Measurements from ENCODE around the gene CST3. TPM values are rescaled to one million over a fixed set of nuclear protein-coding genes. Genes with fewer than 3 reads are reported as not detected.

The CST3 gene
- total and polyA plus RNA-seq, 2 donors (not counting 1 experiment from before 2014, with no cell fraction given), result 1.2 to 16.9 TPM

DNA sequence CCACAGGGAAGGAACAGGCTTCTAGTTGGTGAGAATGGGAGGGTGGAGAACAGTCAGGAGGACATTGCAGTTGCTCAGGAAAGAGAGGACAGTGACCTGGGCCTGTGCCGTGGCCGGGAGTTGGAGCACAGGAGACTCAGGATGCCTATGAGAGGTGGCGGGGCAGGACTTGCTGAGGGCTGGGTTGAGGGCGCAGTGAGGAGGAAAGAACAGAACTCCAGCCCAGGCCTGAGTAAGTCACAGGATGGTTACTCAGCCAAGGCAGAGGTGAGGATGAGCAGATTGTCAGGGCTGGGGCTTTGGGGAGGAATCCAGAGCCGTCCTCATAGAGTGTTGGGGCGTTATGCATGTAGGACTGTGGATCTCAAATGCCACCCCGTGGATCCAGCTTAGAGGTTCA lies 29.9 kb upstream of the CST3 start:
- H3K27me3 Mint-ChIP-seq, result no peaks in the 10 kb centered on the region
- no peaks in the 10 kb centered on the region for H3K9me3 Mint-ChIP-seq (ENCODE audit: insufficient read depth)
- H3K4me1 ChIP-seq (ENCODE audit: control insufficient read depth in 2 of 2, insufficient read depth in 2 of 2, low read length in 2 of 2), result no peaks in the 10 kb centered on the region
- H3K79me2 ChIP-seq (ENCODE audit: control insufficient read depth, insufficient read depth, low read length), result no peaks in the 10 kb centered on the region
- TF ChIP-seq, protein P1, sequence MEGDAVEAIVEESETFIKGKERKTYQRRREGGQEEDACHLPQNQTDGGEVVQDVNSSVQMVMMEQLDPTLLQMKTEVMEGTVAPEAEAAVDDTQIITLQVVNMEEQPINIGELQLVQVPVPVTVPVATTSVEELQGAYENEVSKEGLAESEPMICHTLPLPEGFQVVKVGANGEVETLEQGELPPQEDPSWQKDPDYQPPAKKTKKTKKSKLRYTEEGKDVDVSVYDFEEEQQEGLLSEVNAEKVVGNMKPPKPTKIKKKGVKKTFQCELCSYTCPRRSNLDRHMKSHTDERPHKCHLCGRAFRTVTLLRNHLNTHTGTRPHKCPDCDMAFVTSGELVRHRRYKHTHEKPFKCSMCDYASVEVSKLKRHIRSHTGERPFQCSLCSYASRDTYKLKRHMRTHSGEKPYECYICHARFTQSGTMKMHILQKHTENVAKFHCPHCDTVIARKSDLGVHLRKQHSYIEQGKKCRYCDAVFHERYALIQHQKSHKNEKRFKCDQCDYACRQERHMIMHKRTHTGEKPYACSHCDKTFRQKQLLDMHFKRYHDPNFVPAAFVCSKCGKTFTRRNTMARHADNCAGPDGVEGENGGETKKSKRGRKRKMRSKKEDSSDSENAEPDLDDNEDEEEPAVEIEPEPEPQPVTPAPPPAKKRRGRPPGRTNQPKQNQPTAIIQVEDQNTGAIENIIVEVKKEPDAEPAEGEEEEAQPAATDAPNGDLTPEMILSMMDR (IDR thresholded peaks at IDR 0.05), result no peak
- no peak for TF ChIP-seq EZH2 (IDR thresholded peaks at IDR 0.05; ENCODE audit: borderline replicate concordance, insufficient read depth, low read depth, low read length, poor library complexity, severe bottlenecking)
- no peak overlapping the region for H3K27ac Mint-ChIP-seq
- no peak overlapping the region for H2AFZ ChIP-seq (ENCODE audit: insufficient read depth, low read depth, low read length, poor library complexity, severe bottlenecking)
- ATAC-seq (ENCODE audit: low read depth), result no peak
- H3K27ac ChIP-seq (ENCODE audit: low read length in 2 of 2), result no peak overlapping the region
- 94% methylated on average over 7 of the region's 7 CpGs for WGBS (ENCODE audit: insufficient coverage)
- H3K4me3 Mint-ChIP-seq, result no peak overlapping the region
- no peak overlapping the region for H3K9ac ChIP-seq (ENCODE audit: low read length)
- no peak for DNase-seq
- ChIA-PET CTCF (no interaction called here), POLR2A (no interaction called here)
- H3K4me3 ChIP-seq (ENCODE audit: control extremely low read depth in 1 of 5, extremely low read depth in 1 of 5, insufficient read depth in 1 of 5, low read depth in 2 of 5, low read length in 4 of 5), result no peak overlapping the region
- no peaks in the 10 kb centered on the region for H3K9me3 ChIP-seq (ENCODE audit: control extremely low read depth in 1 of 3, control insufficient read depth in 2 of 3, insufficient read depth in 1 of 3, low read length in 2 of 3)
- H3K4me2 ChIP-seq (replicated peaks; ENCODE audit: low read depth, low read length, poor library complexity, severe bottlenecking), result no peak overlapping the region
- H3K4me1 Mint-ChIP-seq, result no peaks in the 10 kb centered on the region
- H3K36me3 ChIP-seq (replicated peaks in 1 of 2; ENCODE audit: control extremely low read depth in 1 of 2, control insufficient read depth in 1 of 2, extremely low read depth in 1 of 2, insufficient read depth in 2 of 2, low read length in 1 of 2), result no peaks in the 10 kb centered on the region
- H3K27me3 ChIP-seq (replicated peaks in 1 of 4; ENCODE audit: control extremely low read depth in 1 of 4, control insufficient read depth in 3 of 4, insufficient read depth in 4 of 4, low read length in 3 of 4), result no peaks in the 10 kb centered on the region
- intact Hi-C loops (cut with micrococcal nuclease), result loop anchor here (5.0 kb wide), 1 partner anchor 330 kb away; no protein-coding TSS in a partner anchor
- no peaks in the 10 kb centered on the region for H4K20me1 ChIP-seq (ENCODE audit: control insufficient read depth, insufficient read depth, low read length, poor library complexity, severe bottlenecking)

GRCh38 chr20:23666698-23667097 lies 28.9 kb upstream of the CST3 start:
- H3K9ac ChIP-seq (ENCODE audit: low read length), result no peak overlapping the region
- no peak for TF ChIP-seq EZH2 (IDR thresholded peaks at IDR 0.05; ENCODE audit: borderline replicate concordance, insufficient read depth, low read depth, low read length, poor library complexity, severe bottlenecking)
- TF ChIP-seq, protein P1 (IDR thresholded peaks at IDR 0.05), result no peak
- no peaks in the 10 kb centered on the region for H3K9me3 Mint-ChIP-seq (ENCODE audit: insufficient read depth)
- no peaks in the 10 kb centered on the region for H3K9me3 ChIP-seq (ENCODE audit: control extremely low read depth in 1 of 3, control insufficient read depth in 2 of 3, insufficient read depth in 1 of 3, low read length in 2 of 3)
- H3K27ac Mint-ChIP-seq, result no peak overlapping the region
- H3K4me3 ChIP-seq (ENCODE audit: control extremely low read depth in 1 of 5, extremely low read depth in 1 of 5, insufficient read depth in 1 of 5, low read depth in 2 of 5, low read length in 4 of 5), result no peak overlapping the region
- ATAC-seq (ENCODE audit: low read depth), result no peak
- ChIA-PET POLR2A (no interaction called here), CTCF (no interaction called here)
- H3K36me3 ChIP-seq (replicated peaks in 1 of 2; ENCODE audit: control extremely low read depth in 1 of 2, control insufficient read depth in 1 of 2, extremely low read depth in 1 of 2, insufficient read depth in 2 of 2, low read length in 1 of 2), result no peaks in the 10 kb centered on the region
- intact Hi-C loops (cut with micrococcal nuclease), result loop anchor here (5.0 kb wide), 1 partner anchor 331 kb away; no protein-coding TSS in a partner anchor
- WGBS (ENCODE audit: insufficient coverage), result 36% methylated on average over 2 of the region's 3 CpGs
- no peaks in the 10 kb centered on the region for H3K4me1 ChIP-seq (ENCODE audit: control insufficient read depth in 2 of 2, insufficient read depth in 2 of 2, low read length in 2 of 2)
- H3K27me3 Mint-ChIP-seq, result no peaks in the 10 kb centered on the region
- no peak overlapping the region for H3K4me2 ChIP-seq (replicated peaks; ENCODE audit: low read depth, low read length, poor library complexity, severe bottlenecking)
- no peak for DNase-seq
- H3K27ac ChIP-seq (ENCODE audit: low read length in 2 of 2), result no peak overlapping the region
- no peak overlapping the region for H3K4me3 Mint-ChIP-seq
- no peaks in the 10 kb centered on the region for H3K4me1 Mint-ChIP-seq
- no peaks in the 10 kb centered on the region for H4K20me1 ChIP-seq (ENCODE audit: control insufficient read depth, insufficient read depth, low read length, poor library complexity, severe bottlenecking)
- H3K79me2 ChIP-seq (ENCODE audit: control insufficient read depth, insufficient read depth, low read length), result no peaks in the 10 kb centered on the region
- no peak overlapping the region for H2AFZ ChIP-seq (ENCODE audit: insufficient read depth, low read depth, low read length, poor library complexity, severe bottlenecking)
- no peaks in the 10 kb centered on the region for H3K27me3 ChIP-seq (replicated peaks in 1 of 4; ENCODE audit: control extremely low read depth in 1 of 4, control insufficient read depth in 3 of 4, insufficient read depth in 4 of 4, low read length in 3 of 4)

Measured in B cell (primary cell).